ENCODE data around the gene GNAQ. TPM values are rescaled to one million over a fixed set of nuclear protein-coding genes. Genes with fewer than 3 reads are reported as not detected.

The GNAQ gene
- polyA plus RNA-seq, 1 experiment: 71.4 TPM

- no peaks in the 10 kb centered on the region for H3K9me3 ChIP-seq (ENCODE audit: control insufficient read depth, insufficient read depth, low read length)
- no peak overlapping the region for H3K27ac ChIP-seq (ENCODE audit: low read depth, low read length)
- H3K4me3 ChIP-seq (ENCODE audit: low read depth, low read length): no peak overlapping the region
- no peaks in the 10 kb centered on the region for H3K27me3 ChIP-seq (ENCODE audit: control insufficient read depth, insufficient read depth, low read length)
- no peak for DNase-seq (ENCODE audit: low read depth, low spot score)
- no peak for TF ChIP-seq CTCF (IDR thresholded peaks at IDR 0.05; ENCODE audit: low read depth, low read length)
- ChIA-PET CTCF (interaction anchor here (0.6 to 1.8 kb wide), 6 partner anchors 9 to 552 kb away, joined by 3 to 7 read pairs (median 4); no protein-coding TSS in a partner anchor), POLR2A (no interaction called here)
Observed at GRCh38 chr9:77985996-77986395, 45.6 kb downstream of the GNAQ start.

- no peaks in the 10 kb centered on the region for H3K9me3 ChIP-seq (ENCODE audit: control insufficient read depth, insufficient read depth, low read length)
- ChIA-PET CTCF (no interaction called here), POLR2A (no interaction called here)
- no peak for TF ChIP-seq CTCF (IDR thresholded peaks at IDR 0.05; ENCODE audit: low read depth, low read length)
- H3K27ac ChIP-seq (ENCODE audit: low read depth, low read length): no peak overlapping the region
- DNase-seq (ENCODE audit: low read depth, low spot score): no peak
- no peaks in the 10 kb centered on the region for H3K27me3 ChIP-seq (ENCODE audit: control insufficient read depth, insufficient read depth, low read length)
- no peak overlapping the region for H3K4me3 ChIP-seq (ENCODE audit: low read depth, low read length)
Observed at GRCh38 chr9:77983320-77983662, 48.3 kb downstream of the GNAQ start.

GRCh38 chr9:77982581-77983319 is 48.9 kb downstream of the GNAQ start:
- ChIA-PET POLR2A (no interaction called here), CTCF (no interaction called here)
- Histone ChIP-seq H3K27me3 (ENCODE audit: control insufficient read depth, insufficient read depth, low read length) (no peaks in the 10 kb centered on the region), H3K27ac (ENCODE audit: low read depth, low read length) (no peak overlapping the region), H3K4me3 (ENCODE audit: low read depth, low read length) (no peak overlapping the region), H3K9me3 (ENCODE audit: control insufficient read depth, insufficient read depth, low read length) (no peaks in the 10 kb centered on the region)
- TF ChIP-seq CTCF (IDR thresholded peaks at IDR 0.05; ENCODE audit: low read depth, low read length): no peak
- no peak for DNase-seq (ENCODE audit: low read depth, low spot score)

- ChIA-PET CTCF (no interaction called here), POLR2A (no interaction called here)
- no peak for DNase-seq (ENCODE audit: low read depth, low spot score)
- H3K9me3 ChIP-seq (ENCODE audit: control insufficient read depth, insufficient read depth, low read length): no peaks in the 10 kb centered on the region
- no peaks in the 10 kb centered on the region for H3K27me3 ChIP-seq (ENCODE audit: control insufficient read depth, insufficient read depth, low read length)
- no peak for TF ChIP-seq CTCF (IDR thresholded peaks at IDR 0.05; ENCODE audit: low read depth, low read length)
- H3K4me3 ChIP-seq (ENCODE audit: low read depth, low read length): no peak overlapping the region
- H3K27ac ChIP-seq (ENCODE audit: low read depth, low read length): no peak overlapping the region
Observed at GRCh38 chr9:77981907-77982306, 49.7 kb downstream of the GNAQ start.

GRCh38 chr9:77981332-77981731 is 50.3 kb downstream of the GNAQ start:
- ChIA-PET POLR2A (no interaction called here), CTCF (interaction anchor here (1.4 kb wide), 1 partner anchor 54 kb away, joined by 4 read pairs; no protein-coding TSS in a partner anchor)
- H3K4me3 ChIP-seq (ENCODE audit: low read depth, low read length): no peak overlapping the region
- no peaks in the 10 kb centered on the region for H3K9me3 ChIP-seq (ENCODE audit: control insufficient read depth, insufficient read depth, low read length)
- no peak for DNase-seq (ENCODE audit: low read depth, low spot score)
- no peak overlapping the region for H3K27ac ChIP-seq (ENCODE audit: low read depth, low read length)
- TF ChIP-seq CTCF (IDR thresholded peaks at IDR 0.05; ENCODE audit: low read depth, low read length): no peak
- no peaks in the 10 kb centered on the region for H3K27me3 ChIP-seq (ENCODE audit: control insufficient read depth, insufficient read depth, low read length)
